Subcutaneous adipose tissue (tissue), 4 donors: ENCODE measurements around the gene PARP14. TPM values are rescaled to one million over a fixed set of nuclear protein-coding genes. Genes with fewer than 3 reads are reported as not detected.

Experiments used
- total RNA-seq, 4 donors: library from RNA; depleted of rRNA; stranded (reverse); fragments of >200 nt; gene quantifications; one replicate each; pipeline ENCODE4 v1.1.0, GENCODE V29; 2016
- TF ChIP-seq, protein P1 (sequence below): fragments of 450-650 bp; IDR thresholded peaks from one replicate; pipeline ENCODE4 v1.5.1; 2016; ENCODE audit warnings: low read depth, mild to moderate bottlenecking, control low read depth, antibody characterized with exemption, moderate library complexity

PARP14 gene
- total RNA-seq, 4 donors from 2014 or later = 65.2 to 107 (median 85.5) TPM

DNA sequence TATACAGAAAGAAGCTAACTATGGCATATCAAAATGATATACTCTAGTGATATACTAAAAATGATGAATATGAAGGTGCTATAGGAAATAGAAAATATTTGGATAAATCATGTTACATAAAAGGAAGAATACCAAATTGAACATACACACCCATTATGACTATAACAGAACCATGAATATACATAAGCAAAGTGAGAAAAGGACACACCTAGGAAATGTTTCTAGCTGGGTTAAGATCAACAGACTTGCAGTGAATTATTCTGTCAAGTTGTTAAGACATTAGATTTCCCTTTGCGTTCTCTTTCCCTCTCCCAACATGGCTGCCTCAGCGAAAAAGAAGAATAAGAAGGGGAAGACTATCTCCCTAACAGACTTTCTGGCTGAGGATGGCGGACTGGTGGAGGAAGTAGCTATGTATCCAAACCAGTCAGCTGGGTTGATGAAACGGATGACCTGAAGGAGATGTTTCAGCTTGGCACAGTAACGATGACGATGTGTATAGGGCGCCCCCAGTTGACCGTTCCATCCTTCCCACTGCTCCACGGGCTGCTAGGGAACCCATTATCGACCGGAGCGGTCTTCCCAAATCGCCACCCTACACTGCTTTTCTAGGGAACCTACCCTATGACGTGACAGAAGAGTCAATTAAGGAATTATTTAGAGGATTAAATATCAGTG lies 20.2 kb upstream of the PARP14 start:
- TF ChIP-seq, protein P1, sequence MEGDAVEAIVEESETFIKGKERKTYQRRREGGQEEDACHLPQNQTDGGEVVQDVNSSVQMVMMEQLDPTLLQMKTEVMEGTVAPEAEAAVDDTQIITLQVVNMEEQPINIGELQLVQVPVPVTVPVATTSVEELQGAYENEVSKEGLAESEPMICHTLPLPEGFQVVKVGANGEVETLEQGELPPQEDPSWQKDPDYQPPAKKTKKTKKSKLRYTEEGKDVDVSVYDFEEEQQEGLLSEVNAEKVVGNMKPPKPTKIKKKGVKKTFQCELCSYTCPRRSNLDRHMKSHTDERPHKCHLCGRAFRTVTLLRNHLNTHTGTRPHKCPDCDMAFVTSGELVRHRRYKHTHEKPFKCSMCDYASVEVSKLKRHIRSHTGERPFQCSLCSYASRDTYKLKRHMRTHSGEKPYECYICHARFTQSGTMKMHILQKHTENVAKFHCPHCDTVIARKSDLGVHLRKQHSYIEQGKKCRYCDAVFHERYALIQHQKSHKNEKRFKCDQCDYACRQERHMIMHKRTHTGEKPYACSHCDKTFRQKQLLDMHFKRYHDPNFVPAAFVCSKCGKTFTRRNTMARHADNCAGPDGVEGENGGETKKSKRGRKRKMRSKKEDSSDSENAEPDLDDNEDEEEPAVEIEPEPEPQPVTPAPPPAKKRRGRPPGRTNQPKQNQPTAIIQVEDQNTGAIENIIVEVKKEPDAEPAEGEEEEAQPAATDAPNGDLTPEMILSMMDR = no peak

DNA sequence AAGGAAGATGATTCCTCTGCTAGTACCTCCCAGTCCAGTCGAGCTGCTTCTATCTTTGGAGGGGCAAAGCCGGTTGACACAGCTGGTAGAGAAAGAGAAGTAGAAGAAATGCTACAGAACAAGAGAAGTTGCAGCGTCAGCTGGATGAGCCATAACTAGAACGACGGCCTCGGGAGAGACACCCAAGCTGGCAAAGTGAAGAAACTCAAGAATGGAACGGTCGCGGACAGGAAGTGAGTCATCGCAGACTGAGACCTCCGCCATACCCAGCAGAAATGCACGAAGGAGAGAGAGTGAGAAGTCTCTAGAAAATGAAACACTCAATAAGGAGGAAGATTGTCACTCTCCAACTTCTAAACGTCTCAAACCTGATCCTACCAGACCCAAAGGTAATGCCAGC lies 19.0 kb upstream of the PARP14 start:
- TF ChIP-seq, protein P1 = no peak

DNA sequence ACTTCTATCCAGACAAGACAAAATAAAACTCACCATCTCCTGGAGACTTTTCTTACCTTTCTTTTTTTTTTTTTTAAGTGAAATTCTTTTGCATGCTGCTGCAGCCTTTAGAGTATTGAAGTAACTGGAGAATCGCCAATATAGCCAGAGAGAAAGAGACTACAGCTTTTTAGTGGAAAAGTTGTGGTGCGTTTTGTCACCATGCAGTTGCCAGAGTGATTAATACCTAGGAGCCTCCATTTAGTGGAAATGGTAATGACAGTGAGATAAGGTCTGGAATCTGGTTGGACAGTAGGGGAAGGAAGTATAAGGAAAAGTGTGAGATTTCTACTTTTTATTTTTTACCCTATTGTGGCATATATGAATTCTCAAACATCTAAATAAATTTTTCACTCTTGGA lies 18.1 kb upstream of the PARP14 start:
- TF ChIP-seq, protein P1 = no peak

DNA sequence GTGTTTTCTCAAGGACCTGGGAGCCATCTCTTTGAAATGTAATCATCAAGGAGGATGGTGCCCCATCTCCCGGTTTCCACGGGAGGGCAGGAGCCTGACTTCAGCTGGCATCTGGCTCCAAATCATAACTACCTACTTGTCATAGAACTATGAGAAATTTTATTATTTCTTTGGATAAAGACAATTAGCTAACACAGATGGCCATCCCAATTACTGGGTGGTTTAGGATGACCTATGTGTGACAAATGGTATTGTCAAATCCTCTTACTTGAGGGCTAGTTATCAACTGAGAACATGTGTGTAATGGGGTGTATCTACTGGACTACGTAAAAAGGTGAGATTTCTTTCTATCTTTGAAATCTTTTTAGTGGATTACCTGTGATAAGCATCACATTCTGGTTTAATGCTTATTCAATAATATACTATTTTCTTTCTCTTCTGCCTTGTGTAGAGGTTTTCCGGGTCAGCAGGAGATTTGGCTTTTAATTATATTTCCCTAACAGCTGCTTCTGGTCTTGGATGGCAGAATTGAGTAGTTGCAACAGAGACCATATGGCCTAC lies 15.3 kb upstream of the PARP14 start:
- TF ChIP-seq, protein P1 = no peak

DNA sequence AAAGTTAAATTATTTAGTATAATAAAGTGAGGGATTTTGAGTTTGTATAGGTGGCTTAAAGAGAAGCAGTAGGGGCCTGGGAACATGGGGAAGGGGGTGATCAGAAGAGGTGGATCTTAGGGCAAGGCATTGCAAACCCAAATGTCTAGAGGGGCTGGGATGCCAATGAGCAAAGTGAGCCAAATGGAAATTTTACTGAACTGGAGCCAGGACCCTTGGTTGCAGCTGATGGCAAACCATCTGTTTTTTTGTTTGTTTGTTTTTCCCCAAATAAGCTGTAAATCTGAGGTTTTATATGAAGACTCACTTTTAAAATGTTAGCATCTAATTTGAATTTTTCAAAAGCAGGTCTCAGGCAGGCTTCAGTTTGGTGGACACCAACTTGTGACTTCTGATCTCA lies 14.8 kb upstream of the PARP14 start:
- TF ChIP-seq, protein P1 = no peak

DNA sequence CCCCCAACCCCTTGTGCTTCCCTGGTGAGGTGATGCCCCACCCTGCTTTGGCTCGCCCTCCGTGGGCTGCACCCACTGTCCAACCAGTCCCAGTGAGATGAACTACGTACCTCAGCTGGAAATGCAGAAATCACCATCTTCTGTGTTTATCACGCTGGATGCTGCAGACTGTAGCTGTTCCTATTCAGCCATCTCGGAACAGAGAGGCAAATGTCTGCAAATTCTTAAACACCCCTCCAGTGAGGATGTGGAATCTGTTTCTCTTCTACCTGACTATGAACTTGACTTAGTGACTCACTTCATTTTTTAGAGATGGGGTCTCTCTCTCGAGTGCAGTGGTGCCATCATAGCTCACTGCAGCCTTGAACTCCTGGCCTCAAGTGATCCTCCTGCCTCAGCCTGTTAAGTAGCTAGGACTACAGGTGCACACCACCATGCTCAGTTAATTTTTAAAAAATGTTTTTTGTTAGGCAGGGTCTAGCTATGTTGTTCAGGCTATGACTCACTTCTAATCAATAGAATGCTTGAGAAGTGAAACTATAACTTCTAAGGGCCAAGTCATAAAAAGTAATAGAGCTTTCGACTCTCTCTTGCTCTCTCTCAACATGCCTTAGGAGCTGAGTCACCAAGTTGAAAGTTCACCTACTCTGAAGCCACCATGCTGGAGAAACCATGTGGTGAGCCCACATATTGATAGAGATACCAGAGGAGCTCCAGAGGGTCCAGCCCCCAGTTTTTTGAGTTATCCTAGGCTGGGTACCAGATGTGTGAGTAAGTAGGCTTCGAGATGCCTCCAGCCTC lies 11.5 kb upstream of the PARP14 start:
- TF ChIP-seq, protein P1 = no peak

DNA sequence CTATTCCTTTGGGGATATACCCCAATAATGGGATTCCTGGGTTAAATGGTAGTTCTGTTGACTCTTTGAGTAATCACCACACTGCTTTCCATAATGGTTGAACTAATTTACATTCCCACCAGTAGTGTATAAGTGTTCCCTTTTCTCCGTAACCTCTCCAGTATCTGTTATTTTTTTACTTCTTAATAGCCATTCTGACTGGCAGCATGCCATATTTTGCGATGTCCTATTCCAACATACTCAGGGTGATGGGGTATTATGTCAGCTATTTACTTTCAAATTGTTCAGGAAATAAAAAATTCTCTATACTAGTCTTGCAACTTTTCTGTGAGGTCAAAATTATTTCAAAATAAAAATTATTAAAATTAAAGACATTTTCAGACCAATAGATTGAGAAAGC lies 9.1 kb upstream of the PARP14 start:
- TF ChIP-seq, protein P1 = no peak
